HEK293 (cell line): ENCODE measurements around the gene CHN2.

Experiments
- CTCF ChIA-PET: fragments of 350-600 bp; formaldehyde crosslinking; extraction: SDS; loops from one replicate; lab custom pipeline; 2021; ENCODE audit warnings: antibody characterized with exemption; lab: Yijun Ruan, JAX
- POLR2A ChIA-PET: fragments of 300-600 bp; formaldehyde crosslinking; extraction: SDS; loops from one replicate; lab custom pipeline; 2020; ENCODE audit warnings: antibody characterized with exemption, inconsistent platforms; lab: Yijun Ruan, JAX
- H3K27ac ChIP-seq: fragments of 200-500 bp; sonication (Bioruptor generic); 2 replicates; pipeline ENCODE4 v1.5.1; 2014; ENCODE audit warnings: low read depth, low read length, control low read depth, inconsistent platforms; ENCODE audit errors: extremely low read depth
- H3K36me3 ChIP-seq, 2 experiments: fragments of 200-500 bp in 1 of 2; sonication (Bioruptor generic) in 1 of 2; 1 replicate in 1 of 2; 2 replicates in 1 of 2; pipeline ENCODE4 v1.5.1; 2014 to 2017; ENCODE audit warnings: inconsistent platforms in 2 of 2, low read length in 2 of 2; ENCODE audit not compliant: control insufficient read depth in 2 of 2, insufficient read depth in 1 of 2
- H3K4me1 ChIP-seq: fragments of 200-500 bp; sonication (Bioruptor generic); 2 replicates; pipeline ENCODE4 v1.5.1; 2014; ENCODE audit warnings: mild to moderate bottlenecking, low read length, inconsistent platforms; ENCODE audit not compliant: control insufficient read depth, insufficient read depth
- H3K4me3 ChIP-seq: 2 replicates; pipeline ENCODE4 v1.5.1; 2011; ENCODE audit warnings: low read depth, mild to moderate bottlenecking, control low read depth, low read length, moderate library complexity
- H3K9me3 ChIP-seq: fragments of 200-500 bp; sonication (Bioruptor generic); 2 replicates; pipeline ENCODE4 v1.5.1; 2014; ENCODE audit warnings: low read depth, low read length, inconsistent platforms; ENCODE audit not compliant: control insufficient read depth, insufficient read depth
- GLI2 ChIP-seq: fragments of 450-650 bp; formaldehyde crosslinking; IDR thresholded peaks from 2 replicates; pipeline ENCODE4; 2017; ENCODE audit warnings: missing biosample characterization, missing genetic modification characterization, low read depth, borderline replicate concordance
- HOXC10 ChIP-seq: sonication (generic); formaldehyde crosslinking; IDR thresholded peaks from 2 replicates; pipeline ENCODE4 v1.8.1; 2023; ENCODE audit warnings: mild to moderate bottlenecking, missing genetic modification reagents
- IKZF3 ChIP-seq: fragments of 450-650 bp; IDR thresholded peaks from 2 replicates; pipeline ENCODE4 v1.5.0; 2018; ENCODE audit warnings: missing biosample characterization, mild to moderate bottlenecking, missing genetic modification characterization, moderate library complexity
- MEIS1 ChIP-seq: sonication (generic); formaldehyde crosslinking; IDR thresholded peaks from 2 replicates; pipeline ENCODE4 v1.8.1; 2022; ENCODE audit warnings: missing genetic modification reagents, mild to moderate bottlenecking, borderline replicate concordance
- PRDM2 ChIP-seq: fragments of 450-650 bp; formaldehyde crosslinking; IDR thresholded peaks from 2 replicates; pipeline ENCODE4 v1.5.1; 2016; ENCODE audit warnings: missing biosample characterization, missing genetic modification characterization, borderline replicate concordance
- RBAK ChIP-seq: fragments of 450-650 bp; formaldehyde crosslinking; IDR thresholded peaks from 2 replicates; pipeline ENCODE4 v1.5.1; 2016; ENCODE audit warnings: missing biosample characterization, missing genetic modification characterization
- ZFP41 ChIP-seq: fragments of 450-650 bp; formaldehyde crosslinking; IDR thresholded peaks from 2 replicates; pipeline ENCODE4 v1.5.1; 2016; ENCODE audit warnings: missing biosample characterization, missing genetic modification characterization, borderline replicate concordance
- ZNF132 ChIP-seq: fragments of 450-650 bp; formaldehyde crosslinking; IDR thresholded peaks from 2 replicates; pipeline ENCODE4 v1.5.1; 2017; ENCODE audit warnings: missing biosample characterization, missing genetic modification characterization, borderline replicate concordance
- ZNF214 ChIP-seq: fragments of 450-650 bp; formaldehyde crosslinking; IDR thresholded peaks from 2 replicates; pipeline ENCODE4 v1.5.1; 2017; ENCODE audit warnings: missing biosample characterization, mild to moderate bottlenecking, missing genetic modification characterization, borderline replicate concordance
- ZNF266 ChIP-seq: fragments of 450-650 bp; formaldehyde crosslinking; IDR thresholded peaks from 2 replicates; pipeline ENCODE4 v1.5.1; 2016; ENCODE audit warnings: missing biosample characterization, missing genetic modification characterization, low read depth
- ZNF311 ChIP-seq: fragments of 450-650 bp; formaldehyde crosslinking; IDR thresholded peaks from 2 replicates; pipeline ENCODE4 v1.5.1; 2017; ENCODE audit warnings: missing biosample characterization, missing genetic modification characterization, borderline replicate concordance
- ZNF549 ChIP-seq: fragments of 450-650 bp; IDR thresholded peaks from 2 replicates; pipeline ENCODE4 v1.5.1; 2018; ENCODE audit warnings: missing biosample characterization, missing genetic modification characterization, mild to moderate bottlenecking, inconsistent platforms, moderate library complexity
- ZNF600 ChIP-seq: fragments of 450-650 bp; formaldehyde crosslinking; IDR thresholded peaks from 2 replicates; pipeline ENCODE4 v1.5.1; 2016; ENCODE audit warnings: missing biosample characterization, missing genetic modification characterization
- ZNF664 ChIP-seq: fragments of 450-650 bp; formaldehyde crosslinking; IDR thresholded peaks from 2 replicates; pipeline ENCODE4 v1.5.1; 2016; ENCODE audit warnings: missing biosample characterization, missing genetic modification characterization
- TF ChIP-seq, protein P1 (sequence below): fragments of 450-650 bp; formaldehyde crosslinking; IDR thresholded peaks from 2 replicates; pipeline ENCODE4 v1.5.1; 2016; ENCODE audit warnings: missing biosample characterization, missing genetic modification characterization
- TF ChIP-seq, protein P2 (sequence below): fragments of 450-650 bp; formaldehyde crosslinking; IDR thresholded peaks from 2 replicates; pipeline ENCODE4 v1.5.1; 2016; ENCODE audit warnings: missing biosample characterization, missing genetic modification characterization

Gene CHN2

GRCh38 chr7:29161231-29161630 lies 33.3 kb upstream of the CHN2 start:
- CTCF ChIA-PET: interaction anchor here (0.6 kb wide), 1 partner anchor 31 kb away, joined by 3 read pairs; no protein-coding TSS in a partner anchor
- Histone ChIP-seq H3K4me1 (0 out of 2 replicates have a peak, but pooled peaks cover 8% of the 10 kb centered on the region), H3K27ac (no peak overlapping the region), H3K9me3 (peaks cover 2% of the 10 kb centered on the region; the same call in 1 of the 2 replicates), H3K36me3 (no peaks in the 10 kb centered on the region)
- TF ChIP-seq PRDM2 (tag by site-specific recombination): no peak
- TF ChIP-seq GLI2: no peak
- TF ChIP-seq HOXC10 (CRISPR knock-in tag): no peak
- TF ChIP-seq, protein P1, sequence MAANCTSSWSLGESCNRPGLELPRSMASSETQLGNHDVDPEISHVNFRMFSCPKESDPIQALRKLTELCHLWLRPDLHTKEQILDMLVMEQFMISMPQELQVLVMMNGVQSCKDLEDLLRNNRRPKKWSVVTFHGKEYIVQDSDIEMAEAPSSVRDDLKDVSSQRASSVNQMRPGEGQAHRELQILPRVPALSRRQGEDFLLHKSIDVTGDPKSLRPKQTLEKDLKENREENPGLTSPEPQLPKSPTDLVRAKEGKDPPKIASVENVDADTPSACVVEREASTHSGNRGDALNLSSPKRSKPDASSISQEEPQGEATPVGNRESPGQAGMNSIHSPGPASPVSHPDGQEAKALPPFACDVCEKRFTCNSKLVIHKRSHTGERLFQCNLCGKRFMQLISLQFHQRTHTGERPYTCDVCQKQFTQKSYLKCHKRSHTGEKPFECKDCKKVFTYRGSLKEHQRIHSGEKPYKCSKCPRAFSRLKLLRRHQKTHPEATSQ (tag by site-specific recombination): no peak
- TF ChIP-seq RBAK: no peak
- TF ChIP-seq IKZF3 (tag by site-specific recombination): no peak
- no peak for TF ChIP-seq ZNF664 (tag by site-specific recombination)
- no peak for TF ChIP-seq ZNF132
- TF ChIP-seq ZNF549 (tag by site-specific recombination): no peak
- no peak for TF ChIP-seq ZNF214
- no peak for TF ChIP-seq MEIS1 (CRISPR knock-in tag)
- TF ChIP-seq ZNF266 (tag by site-specific recombination): no peak
- TF ChIP-seq, all 188 proteins: peak for 0
- POLR2A ChIA-PET: no interaction called here
- no peak overlapping the region for H3K4me3 ChIP-seq

DNA sequence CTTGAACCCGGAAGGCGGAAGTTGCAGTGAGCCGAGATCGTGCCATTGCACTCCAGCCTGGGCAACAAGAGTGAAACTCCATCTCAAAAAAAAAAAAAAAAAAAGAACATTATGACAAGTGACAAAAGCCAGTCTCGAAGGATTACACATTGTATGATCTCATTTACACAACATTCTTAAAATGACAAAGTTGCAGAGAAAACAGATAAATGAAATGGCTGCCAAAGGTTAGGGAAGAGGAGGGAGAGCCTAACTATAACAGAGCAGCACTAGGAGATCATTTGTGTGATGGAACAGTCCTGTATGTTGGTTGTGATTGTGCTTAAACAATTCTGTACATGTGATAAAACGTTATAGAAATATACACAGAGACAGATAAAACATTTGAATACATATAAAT lies 32.0 kb upstream of the CHN2 start:
- Histone ChIP-seq H3K4me3 (no peak overlapping the region), H3K9me3 (peaks cover 2% of the 10 kb centered on the region; the same call in 1 of the 2 replicates), H3K4me1 (0 out of 2 replicates have a peak, but pooled peaks cover 3% of the 10 kb centered on the region), H3K36me3 (no peaks in the 10 kb centered on the region), H3K27ac (no peak overlapping the region)
- POLR2A ChIA-PET: no interaction called here
- CTCF ChIA-PET: no interaction called here
- no peak for TF ChIP-seq ZFP41
- TF ChIP-seq ZNF600 (tag by site-specific recombination): 0 out of 2 replicates have a peak, but pooled peaks have one; percentile 21
- TF ChIP-seq, protein P2, sequence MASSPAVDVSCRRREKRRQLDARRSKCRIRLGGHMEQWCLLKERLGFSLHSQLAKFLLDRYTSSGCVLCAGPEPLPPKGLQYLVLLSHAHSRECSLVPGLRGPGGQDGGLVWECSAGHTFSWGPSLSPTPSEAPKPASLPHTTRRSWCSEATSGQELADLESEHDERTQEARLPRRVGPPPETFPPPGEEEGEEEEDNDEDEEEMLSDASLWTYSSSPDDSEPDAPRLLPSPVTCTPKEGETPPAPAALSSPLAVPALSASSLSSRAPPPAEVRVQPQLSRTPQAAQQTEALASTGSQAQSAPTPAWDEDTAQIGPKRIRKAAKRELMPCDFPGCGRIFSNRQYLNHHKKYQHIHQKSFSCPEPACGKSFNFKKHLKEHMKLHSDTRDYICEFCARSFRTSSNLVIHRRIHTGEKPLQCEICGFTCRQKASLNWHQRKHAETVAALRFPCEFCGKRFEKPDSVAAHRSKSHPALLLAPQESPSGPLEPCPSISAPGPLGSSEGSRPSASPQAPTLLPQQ (tag by site-specific recombination): no peak
- TF ChIP-seq ZNF311: no peak
